Measurements from ENCODE around the gene ZNF205.

The ZNF205 gene

GRCh38 chr16:3084969-3085670, 27.3 kb upstream of the ZNF205 start:
- no peak for DNase-seq (ENCODE audit: low read depth in 1 of 2, low spot score in 1 of 2)

GRCh38 chr16:3085868-3086595, 26.4 kb upstream of the ZNF205 start:
- DNase-seq (ENCODE audit: low read depth in 1 of 2, low spot score in 1 of 2), result no peak

DNA sequence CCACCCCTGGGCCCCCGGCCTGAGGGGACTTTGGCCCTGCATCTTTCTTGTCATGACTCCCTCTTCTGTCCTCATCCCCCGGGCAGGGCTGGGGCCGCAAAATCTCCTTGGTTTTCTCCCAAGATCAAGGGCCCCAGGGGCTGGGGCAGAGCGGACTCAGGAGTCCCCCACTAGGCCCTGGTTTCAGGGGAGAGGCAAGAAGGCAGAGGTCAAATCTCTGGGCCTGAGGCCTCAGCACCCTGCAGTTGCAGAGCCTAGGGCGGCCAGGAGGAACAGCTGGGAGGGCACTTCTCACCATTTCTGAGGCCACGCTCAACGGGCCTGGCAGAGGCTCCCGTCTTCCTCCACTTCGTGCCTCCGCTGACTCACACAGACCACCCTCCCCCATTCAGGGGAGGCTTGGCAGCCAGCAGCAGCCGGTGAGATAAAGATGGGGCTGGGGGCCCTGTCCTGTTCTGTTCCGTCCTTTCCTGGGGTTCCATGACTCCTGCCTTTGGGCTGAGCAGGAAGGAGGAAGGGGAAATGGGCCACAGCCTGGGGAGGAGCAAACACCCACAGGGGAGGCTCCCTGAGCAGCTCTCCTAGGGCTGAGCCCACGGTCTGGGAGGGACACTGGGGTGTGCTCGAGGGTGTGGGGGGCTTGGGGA, 25.7 kb upstream of the ZNF205 start:
- no peak for DNase-seq (ENCODE audit: low read depth in 1 of 2, low spot score in 1 of 2)

GRCh38 chr16:3087243-3088235, 24.8 kb upstream of the ZNF205 start:
- no peak for DNase-seq (ENCODE audit: low read depth in 1 of 2, low spot score in 1 of 2)

DNA sequence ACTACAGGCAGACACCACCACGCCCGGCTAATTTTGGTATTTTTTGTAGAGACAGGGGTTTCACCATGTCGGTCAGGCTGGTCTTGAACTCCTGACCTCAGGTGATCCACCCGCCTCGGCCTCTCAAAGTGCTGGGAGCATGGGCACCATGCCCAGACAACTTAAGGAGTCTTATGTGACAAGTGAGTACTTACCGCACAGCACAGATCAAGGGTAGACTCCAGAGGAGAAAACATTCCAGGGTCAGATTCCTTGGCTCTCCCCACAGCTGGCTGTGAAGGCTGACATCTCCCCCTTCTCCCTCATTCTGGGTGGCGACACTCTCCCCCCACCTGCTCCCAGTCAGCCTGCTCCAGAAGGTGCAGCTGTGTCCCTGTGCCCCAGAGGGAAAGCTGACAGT, 23.9 kb upstream of the ZNF205 start:
- DNase-seq (ENCODE audit: low read depth in 1 of 2, low spot score in 1 of 2), result no peak

DNA sequence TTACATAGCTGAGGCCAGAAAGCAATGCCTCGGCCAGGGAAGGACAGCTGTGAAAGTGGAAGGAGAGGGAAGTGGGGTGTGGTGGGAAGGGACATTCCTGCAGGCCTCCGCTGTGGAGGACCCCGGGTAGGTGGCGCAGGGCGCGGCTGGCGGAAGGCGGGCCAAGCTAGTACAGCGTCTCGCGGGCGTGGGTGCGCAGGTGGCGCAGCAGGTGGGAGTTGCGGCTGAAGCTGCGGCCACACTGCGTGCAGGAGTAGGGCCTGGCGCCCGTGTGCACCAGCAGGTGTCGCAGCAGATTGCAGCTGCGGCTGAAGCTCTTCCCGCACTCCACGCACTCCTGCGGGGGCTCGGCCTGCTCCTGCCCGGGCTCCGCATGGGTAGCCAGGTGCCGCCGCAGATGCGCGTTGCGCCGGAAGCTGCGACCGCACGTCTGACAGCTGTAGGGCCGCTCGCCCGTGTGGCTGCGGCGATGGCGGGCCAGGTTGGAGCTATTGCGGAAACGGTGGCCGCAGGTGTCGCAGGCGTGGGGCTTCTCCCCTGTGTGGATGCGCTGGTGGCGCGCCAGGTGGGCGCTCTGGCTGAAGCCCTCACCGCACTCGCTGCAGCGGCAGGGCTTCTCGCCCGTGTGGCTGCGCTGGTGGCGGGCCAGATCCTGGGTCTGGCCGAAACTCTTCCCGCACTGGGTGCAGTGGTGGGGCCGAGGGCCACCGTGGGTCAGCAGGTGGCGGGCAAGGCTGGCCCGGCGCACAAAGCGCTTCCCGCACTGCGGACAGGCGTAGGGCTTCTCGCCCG, 23.3 kb upstream of the ZNF205 start:
- no peak for DNase-seq (ENCODE audit: low read depth in 1 of 2, low spot score in 1 of 2)

DNA sequence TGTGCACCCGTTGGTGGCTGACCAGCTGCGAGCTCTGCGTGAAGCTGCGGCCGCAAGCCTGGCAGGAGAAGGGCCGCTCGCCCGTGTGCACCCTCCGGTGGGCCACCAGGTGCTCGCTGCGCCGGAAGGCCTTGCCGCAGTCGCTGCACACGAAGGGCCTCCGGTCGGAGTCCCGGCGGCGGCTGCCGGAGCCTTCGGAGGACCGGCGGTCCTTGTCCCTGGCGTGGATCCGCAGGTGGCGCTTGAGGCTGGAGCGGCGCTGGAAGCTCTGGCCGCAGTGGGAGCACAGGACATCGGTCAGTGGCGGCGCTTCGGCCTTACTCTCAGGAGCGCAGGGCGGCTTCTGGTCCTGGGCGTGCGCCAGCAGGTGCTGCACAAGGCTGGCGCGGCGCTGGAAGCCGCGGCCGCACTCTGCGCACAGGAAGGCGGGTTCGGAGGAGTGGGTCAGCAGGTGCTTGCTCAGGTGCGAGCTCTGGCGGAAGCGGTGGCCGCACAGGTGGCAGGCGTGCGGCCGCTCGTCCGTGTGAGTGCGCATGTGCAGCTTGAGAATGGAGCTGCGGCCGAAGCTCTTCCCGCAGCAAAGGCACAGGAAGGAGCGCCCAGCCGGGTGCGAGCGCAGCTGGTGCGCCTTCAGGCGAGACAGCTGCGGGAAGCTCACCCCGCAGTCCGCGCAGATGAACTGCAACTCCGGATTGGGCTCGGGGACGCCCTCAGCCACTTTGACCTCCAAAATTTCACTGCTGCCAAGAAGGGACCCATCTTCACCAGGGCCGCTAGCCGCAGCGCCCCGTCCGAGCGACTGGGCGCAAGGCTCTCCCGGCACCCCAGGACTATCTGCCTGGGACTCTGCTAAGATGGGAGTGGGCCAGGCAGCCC, 22.4 kb upstream of the ZNF205 start:
- no peak for DNase-seq (ENCODE audit: low read depth in 1 of 2, low spot score in 1 of 2)

- DNase-seq (ENCODE audit: low read depth in 1 of 2, low spot score in 1 of 2), result no peak
Measured at GRCh38 chr16:3091551-3091950, 20.8 kb upstream of the ZNF205 start.

DNA sequence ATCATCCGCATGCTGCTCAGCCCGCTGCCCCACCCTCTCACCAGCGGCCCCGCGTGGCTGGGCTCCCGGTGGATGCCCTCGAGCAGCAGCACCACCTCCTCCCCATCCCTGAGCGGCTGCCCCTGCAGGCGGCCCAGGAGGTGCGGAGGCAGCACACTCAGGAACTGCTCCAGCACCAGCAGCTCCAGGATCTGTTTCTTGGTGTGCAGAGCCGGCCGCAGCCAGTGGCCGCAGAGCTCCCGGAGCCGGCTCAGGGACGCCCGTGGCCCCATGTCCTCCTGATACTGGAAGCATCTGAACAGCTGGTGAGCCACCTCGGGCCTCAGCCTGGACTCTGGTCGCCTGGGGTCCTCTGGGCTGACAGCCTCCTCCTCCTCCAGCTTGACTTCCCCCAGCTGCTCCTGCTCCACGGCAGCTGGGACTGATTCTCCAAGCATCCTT, 19.9 kb upstream of the ZNF205 start:
- no peak for DNase-seq (ENCODE audit: low read depth in 1 of 2, low spot score in 1 of 2)

DNA sequence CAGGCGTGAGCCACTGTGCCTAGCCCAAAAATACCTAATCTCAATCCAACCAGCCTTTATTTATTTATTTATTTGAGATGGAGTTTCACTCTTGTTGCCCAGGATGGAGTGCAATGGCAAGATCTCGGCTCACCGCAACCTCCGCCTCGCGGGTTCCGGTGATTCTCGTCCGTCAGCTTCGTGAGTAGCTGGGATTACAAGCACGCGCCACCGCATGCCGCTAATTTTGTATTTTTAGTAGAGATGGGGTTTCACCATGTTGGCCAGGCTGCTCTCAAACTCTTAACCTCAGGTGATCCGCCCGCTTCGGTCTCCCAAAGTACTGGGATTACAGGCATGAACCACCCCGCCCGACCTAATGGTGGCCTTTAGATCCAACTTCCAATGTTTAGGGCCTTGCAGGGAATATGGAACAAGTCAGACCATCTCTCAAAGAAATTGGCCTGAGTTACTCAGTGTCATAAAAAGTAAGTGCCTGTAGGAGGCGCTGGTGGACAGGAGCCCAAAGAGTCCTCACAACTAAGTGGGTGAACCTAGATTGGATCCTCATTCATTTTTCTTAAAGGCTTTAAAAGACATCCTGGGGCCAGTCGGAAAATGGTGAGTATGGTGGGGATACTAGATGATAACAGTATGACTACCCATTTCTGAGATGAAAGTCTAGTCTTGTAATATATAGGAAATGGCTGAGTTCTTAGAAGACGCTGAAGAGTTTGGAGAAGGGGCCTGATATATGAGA, 17.9 kb upstream of the ZNF205 start:
- DNase-seq (ENCODE audit: low read depth in 1 of 2, low spot score in 1 of 2), result no peak

DNA sequence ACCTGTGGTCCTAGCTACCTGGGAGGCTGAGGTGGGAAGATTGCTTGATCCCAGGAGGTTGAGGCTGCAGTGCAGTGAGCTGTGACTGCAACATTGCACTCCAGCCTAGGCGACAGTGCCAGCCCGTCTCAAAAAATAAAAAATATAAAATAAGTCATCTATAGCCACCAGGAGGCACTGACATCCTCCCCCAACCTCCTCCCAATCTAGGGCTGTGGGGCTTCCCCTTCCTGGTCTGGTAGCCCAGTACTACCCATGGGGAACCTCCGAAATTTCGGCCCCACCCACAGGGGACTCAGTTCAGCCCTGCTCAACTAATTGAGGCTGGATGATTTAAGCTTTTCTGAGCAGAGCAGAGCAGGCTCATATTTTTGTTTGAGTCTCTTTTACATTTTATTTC, 16.5 kb upstream of the ZNF205 start:
- no peak for DNase-seq (ENCODE audit: low read depth in 1 of 2, low spot score in 1 of 2)

- no peak for DNase-seq (ENCODE audit: low read depth in 1 of 2, low spot score in 1 of 2)
Measured at GRCh38 chr16:3096362-3096761, 16.0 kb upstream of the ZNF205 start.

GRCh38 chr16:3097266-3097665, 15.1 kb upstream of the ZNF205 start:
- DNase-seq (ENCODE audit: low read depth in 1 of 2, low spot score in 1 of 2), result no peak

DNA sequence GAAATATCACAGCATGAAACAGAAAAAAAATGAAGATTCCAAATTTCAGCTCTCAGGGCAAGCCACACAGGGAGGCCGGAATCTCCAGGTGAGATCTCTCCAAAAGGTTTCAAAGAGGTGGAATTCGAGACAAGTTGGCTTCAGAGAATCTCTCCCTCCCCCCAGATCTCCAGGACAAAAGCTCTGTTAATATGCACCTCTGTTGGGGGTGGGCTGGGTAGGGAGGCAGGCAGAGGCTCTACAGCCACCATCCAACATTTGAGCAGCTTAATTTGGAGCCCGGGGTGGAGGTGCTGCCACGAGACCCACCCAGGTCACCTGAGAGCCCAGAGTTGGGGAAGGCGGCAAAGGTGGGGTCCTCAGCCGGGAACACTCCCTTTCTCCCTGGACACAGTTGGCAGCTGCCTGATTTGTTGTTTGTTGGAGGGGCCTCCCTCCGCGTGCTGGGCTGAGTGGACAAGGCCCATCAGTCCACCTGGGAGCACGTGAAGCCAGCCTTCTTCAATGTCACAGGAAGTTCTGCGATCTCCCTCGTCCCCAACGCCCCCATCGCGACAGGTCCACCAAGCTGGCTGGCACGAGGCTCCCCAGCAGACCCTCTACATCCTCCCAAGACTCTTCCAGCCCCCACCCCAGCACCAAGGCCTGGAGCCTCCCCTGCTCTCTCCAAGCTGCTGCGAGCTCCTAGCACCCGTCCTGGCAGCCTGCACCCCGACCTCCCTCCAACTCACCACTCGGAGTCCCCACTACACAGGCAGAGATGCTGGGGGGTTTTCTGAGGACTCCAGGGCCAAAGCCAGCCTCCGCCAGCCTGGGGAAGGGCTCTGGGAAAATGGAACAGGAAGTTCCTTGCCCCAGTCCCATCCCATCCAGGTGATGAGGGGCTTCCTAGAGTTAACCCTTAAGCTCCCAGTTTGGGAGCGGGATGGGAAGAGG, 13.7 kb upstream of the ZNF205 start, which contains the start of gene ZSCAN10:
Gene ZSCAN10 (minus strand): TSS at position 836 of the 936 bp plus-strand sequence. CDS start 6,357 bp downstream, outside the sequence.
- DNase-seq (ENCODE audit: low read depth in 1 of 2, low spot score in 1 of 2), result no peak

DNA sequence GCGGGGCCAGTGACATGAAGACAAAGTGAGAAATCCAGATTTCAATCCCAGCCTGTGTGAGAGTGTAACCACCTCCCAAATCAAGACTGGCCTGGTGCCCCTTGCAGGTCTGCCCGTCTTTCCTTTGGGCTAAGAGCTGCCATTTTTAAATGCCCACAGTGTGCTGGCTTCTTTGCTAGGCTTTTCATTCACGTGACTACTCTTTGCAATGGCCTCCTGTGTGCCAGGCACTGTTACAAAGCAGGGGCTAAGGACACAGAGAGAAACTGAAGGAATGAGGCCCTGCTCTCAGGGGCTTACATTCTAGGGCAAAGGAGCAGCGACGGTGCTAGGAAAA, 13.0 kb upstream of the ZNF205 start:
- DNase-seq (ENCODE audit: low read depth in 1 of 2, low spot score in 1 of 2), result no peak

DNA sequence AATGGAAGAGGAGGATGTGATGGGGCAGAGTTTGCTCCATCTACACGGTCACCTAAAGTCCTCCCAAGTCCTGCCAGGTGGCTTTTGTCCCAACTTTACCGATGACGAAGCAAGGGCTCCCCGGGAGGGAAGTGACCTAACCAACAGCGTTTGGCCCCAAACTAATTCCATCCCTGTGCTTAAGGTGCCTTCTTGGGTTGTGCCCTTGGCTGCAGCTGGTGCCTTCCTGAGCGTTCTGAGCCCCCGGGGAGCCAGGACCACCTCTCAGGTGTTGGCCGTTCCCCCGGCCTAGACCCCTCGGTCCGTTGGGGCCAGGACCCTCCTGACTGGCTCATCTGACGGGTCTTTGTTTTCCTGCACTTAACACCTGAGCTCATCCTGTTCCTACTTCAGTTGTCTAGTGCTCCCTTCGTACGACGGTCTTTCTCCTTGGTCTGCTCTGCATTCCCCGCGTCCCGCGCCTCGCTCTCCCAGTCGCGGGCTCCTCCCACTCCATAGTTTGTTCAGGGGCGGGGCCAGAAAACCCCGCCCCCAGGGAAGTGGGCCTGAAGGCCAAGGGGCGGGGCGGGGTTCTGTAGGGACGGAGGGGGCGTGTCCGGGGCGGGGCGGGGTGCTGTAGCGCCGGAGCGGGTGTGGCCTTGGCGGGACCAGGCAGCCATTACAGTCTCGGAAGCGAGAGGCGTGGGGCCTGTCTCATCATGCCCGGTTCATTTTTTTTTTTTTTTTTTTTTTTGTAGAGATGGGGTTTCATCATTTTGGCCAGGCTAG, 12.5 kb upstream of the ZNF205 start:
- peak; percentile 80 to 92 for DNase-seq (ENCODE audit: low read depth in 1 of 2, low spot score in 1 of 2)

All from stimulated activated CD4-positive, alpha-beta T cell treated with anti-CD3 and anti-CD28 coated beads, Interleukin-15, amount 100 ng/mL, for 1 hour (primary cell).